ENCODE data around the gene TRABD2B. TPM values are rescaled to one million over a fixed set of nuclear protein-coding genes. Genes with fewer than 3 reads are reported as not detected.

The TRABD2B gene
- total and polyA plus RNA-seq, 3 experiments from 2014 or later: not detected

DNA sequence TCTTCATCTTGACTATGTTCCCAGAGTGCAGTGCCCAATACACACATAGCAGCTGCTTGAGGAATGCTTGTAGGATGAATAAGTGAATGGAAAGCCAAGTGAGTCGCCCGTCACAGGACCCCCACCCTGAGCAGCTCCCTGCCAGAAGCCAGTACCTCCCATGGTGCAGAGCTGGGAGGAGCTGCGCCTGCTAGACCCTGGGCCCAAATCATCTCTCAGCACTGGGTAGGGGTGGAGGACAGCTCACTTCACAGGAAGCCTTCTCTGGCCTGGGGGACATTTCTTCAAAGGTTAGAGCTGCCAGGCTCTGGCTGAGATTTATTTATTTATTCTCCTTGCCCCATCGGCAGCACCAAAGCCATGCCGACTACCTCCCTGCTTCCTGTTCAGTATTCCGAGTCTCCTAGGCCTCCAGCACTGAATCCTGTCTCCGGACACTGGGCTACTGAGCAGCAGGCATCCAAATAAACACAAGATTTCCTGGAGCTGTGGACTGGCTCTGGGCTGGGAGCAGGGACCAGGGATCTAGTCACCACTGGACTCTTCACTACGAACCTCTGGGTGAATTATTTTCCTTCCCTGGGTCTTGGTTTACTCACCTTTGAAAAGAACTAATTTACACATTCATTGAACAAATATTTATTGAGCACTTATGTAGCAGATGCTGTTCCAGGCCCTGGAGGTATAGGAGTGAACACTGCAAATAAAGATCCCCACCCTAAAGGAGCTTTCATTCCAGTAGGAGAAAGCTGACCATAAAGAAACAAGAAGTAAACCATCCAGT is 187.7 kb downstream of the TRABD2B start:
- H3K4me3 ChIP-seq (ENCODE audit: low read length): no peak overlapping the region
- no peaks in the 10 kb centered on the region for H3K27me3 ChIP-seq (ENCODE audit: insufficient read depth, low read length, poor library complexity, severe bottlenecking)
- no peaks in the 10 kb centered on the region for H3K36me3 Mint-ChIP-seq
- no peak overlapping the region for H3K27ac ChIP-seq (ENCODE audit: low read depth, low read length)
- peaks cover 0 to 1% (median 0%) of the 10 kb centered on the region in 5 donors for H3K9me3 Mint-ChIP-seq
- no peaks in the 10 kb centered on the region for H3K9me3 ChIP-seq (ENCODE audit: low read length)
- H3K27me3 Mint-ChIP-seq: peaks cover 6 to 11% of the 10 kb centered on the region in 2 donors
- no peaks in the 10 kb centered on the region for H3K4me1 Mint-ChIP-seq
- POLR2A ChIA-PET: no interaction called here
- H3K4me1 ChIP-seq (ENCODE audit: insufficient read depth, low read length): no peaks in the 10 kb centered on the region
- no peaks in the 10 kb centered on the region for H3K36me3 ChIP-seq (ENCODE audit: insufficient read depth, low read length)
- DNase-seq: no peak
- CTCF ChIA-PET: no interaction called here
- no peak overlapping the region for H3K27ac Mint-ChIP-seq
- H3K4me3 Mint-ChIP-seq: no peak overlapping the region

GRCh38 chr1:47808612-47809011 is 188.6 kb downstream of the TRABD2B start:
- H3K4me3 ChIP-seq (ENCODE audit: low read length): no peak overlapping the region
- no peaks in the 10 kb centered on the region for H3K27me3 ChIP-seq (ENCODE audit: insufficient read depth, low read length, poor library complexity, severe bottlenecking)
- H3K27ac ChIP-seq (ENCODE audit: low read depth, low read length): no peak overlapping the region
- H3K4me3 Mint-ChIP-seq: peak overlapping the region in 1 of 7 donors; percentile 41
- POLR2A ChIA-PET: no interaction called here
- no peak for DNase-seq
- CTCF ChIA-PET: no interaction called here
- H3K27ac Mint-ChIP-seq: no peak overlapping the region
- no peaks in the 10 kb centered on the region for H3K4me1 Mint-ChIP-seq
- no peaks in the 10 kb centered on the region for H3K36me3 Mint-ChIP-seq
- H3K9me3 Mint-ChIP-seq: peaks cover 0 to 1% (median 0%) of the 10 kb centered on the region in 5 donors
- H3K4me1 ChIP-seq (ENCODE audit: insufficient read depth, low read length): no peaks in the 10 kb centered on the region
- H3K9me3 ChIP-seq (ENCODE audit: low read length): no peaks in the 10 kb centered on the region
- H3K36me3 ChIP-seq (ENCODE audit: insufficient read depth, low read length): no peaks in the 10 kb centered on the region
- peaks cover 4 to 5% of the 10 kb centered on the region in 2 donors for H3K27me3 Mint-ChIP-seq

- Mint-ChIP-seq H3K27me3 (peaks cover 0 to 2% of the 10 kb centered on the region in 2 donors), H3K4me1 (no peaks in the 10 kb centered on the region), H3K27ac (no peak overlapping the region)
Observed at GRCh38 chr1:47805921-47806361, 191.2 kb downstream of the TRABD2B start.

GRCh38 chr1:47805018-47805417 is 192.2 kb downstream of the TRABD2B start:
- Mint-ChIP-seq H3K27me3 (peaks cover 0 to 2% of the 10 kb centered on the region in 2 donors), H3K4me1 (no peaks in the 10 kb centered on the region), H3K27ac (no peak overlapping the region), H3K36me3 (no peaks in the 10 kb centered on the region), H3K4me3 (no peak overlapping the region), H3K9me3 (peaks cover 0 to 1% (median 0%) of the 10 kb centered on the region in 5 donors)
- H3K4me3 ChIP-seq (ENCODE audit: low read length): no peak overlapping the region
- H3K4me1 ChIP-seq (ENCODE audit: insufficient read depth, low read length): no peaks in the 10 kb centered on the region
- no peak overlapping the region for H3K27ac ChIP-seq (ENCODE audit: low read depth, low read length)
- ChIA-PET POLR2A (no interaction called here), CTCF (no interaction called here)
- no peaks in the 10 kb centered on the region for H3K9me3 ChIP-seq (ENCODE audit: low read length)
- no peak for DNase-seq
- H3K27me3 ChIP-seq (ENCODE audit: insufficient read depth, low read length, poor library complexity, severe bottlenecking): no peaks in the 10 kb centered on the region
- H3K36me3 ChIP-seq (ENCODE audit: insufficient read depth, low read length): no peaks in the 10 kb centered on the region

More at GRCh38 chr1:47805921-47806361, 191.2 kb downstream of the TRABD2B start:
- H3K9me3 Mint-ChIP-seq: peaks cover 0 to 1% (median 0%) of the 10 kb centered on the region in 5 donors
- CTCF ChIA-PET: no interaction called here
- POLR2A ChIA-PET: no interaction called here
- Histone ChIP-seq H3K4me1 (ENCODE audit: insufficient read depth, low read length) (no peaks in the 10 kb centered on the region), H3K27ac (ENCODE audit: low read depth, low read length) (no peak overlapping the region), H3K36me3 (ENCODE audit: insufficient read depth, low read length) (no peaks in the 10 kb centered on the region), H3K4me3 (ENCODE audit: low read length) (no peak overlapping the region), H3K27me3 (ENCODE audit: insufficient read depth, low read length, poor library complexity, severe bottlenecking) (no peaks in the 10 kb centered on the region), H3K9me3 (ENCODE audit: low read length) (no peaks in the 10 kb centered on the region)
- no peak overlapping the region for H3K4me3 Mint-ChIP-seq
- no peaks in the 10 kb centered on the region for H3K36me3 Mint-ChIP-seq
- no peak for DNase-seq

- Histone ChIP-seq H3K36me3 (ENCODE audit: insufficient read depth, low read length) (no peaks in the 10 kb centered on the region), H3K9me3 (ENCODE audit: low read length) (no peaks in the 10 kb centered on the region), H3K27ac (ENCODE audit: low read depth, low read length) (no peak overlapping the region), H3K4me1 (ENCODE audit: insufficient read depth, low read length) (no peaks in the 10 kb centered on the region), H3K27me3 (ENCODE audit: insufficient read depth, low read length, poor library complexity, severe bottlenecking) (no peaks in the 10 kb centered on the region), H3K4me3 (ENCODE audit: low read length) (no peak overlapping the region)
- Mint-ChIP-seq H3K4me1 (no peaks in the 10 kb centered on the region), H3K27me3 (peaks cover 0 to 2% of the 10 kb centered on the region in 2 donors), H3K9me3 (peaks cover 0 to under 1% (median 0%) of the 10 kb centered on the region in 5 donors), H3K4me3 (no peak overlapping the region), H3K27ac (peak overlapping the region in 1 of 8 donors; percentile 34), H3K36me3 (no peaks in the 10 kb centered on the region)
- ChIA-PET POLR2A (no interaction called here), CTCF (no interaction called here)
- no peak for DNase-seq
Observed at GRCh38 chr1:47803815-47804501, 193.2 kb downstream of the TRABD2B start.

GRCh38 chr1:47797575-47797974 is 199.6 kb downstream of the TRABD2B start:
- ChIA-PET POLR2A (no interaction called here), CTCF (no interaction called here)
- Mint-ChIP-seq H3K4me3 (no peak overlapping the region), H3K4me1 (no peaks in the 10 kb centered on the region), H3K27me3 (peaks cover 0 to 4% of the 10 kb centered on the region in 2 donors), H3K9me3 (no peaks in the 10 kb centered on the region), H3K27ac (no peak overlapping the region), H3K36me3 (no peaks in the 10 kb centered on the region)
- Histone ChIP-seq H3K9me3 (ENCODE audit: low read length) (no peaks in the 10 kb centered on the region), H3K36me3 (ENCODE audit: insufficient read depth, low read length) (no peaks in the 10 kb centered on the region), H3K27me3 (ENCODE audit: insufficient read depth, low read length, poor library complexity, severe bottlenecking) (no peaks in the 10 kb centered on the region), H3K27ac (ENCODE audit: low read depth, low read length) (no peak overlapping the region), H3K4me1 (ENCODE audit: insufficient read depth, low read length) (no peaks in the 10 kb centered on the region), H3K4me3 (ENCODE audit: low read length) (no peak overlapping the region)
- no peak for DNase-seq

- Histone ChIP-seq H3K4me1 (ENCODE audit: insufficient read depth, low read length) (no peaks in the 10 kb centered on the region), H3K4me3 (ENCODE audit: low read length) (no peak overlapping the region), H3K9me3 (ENCODE audit: low read length) (no peaks in the 10 kb centered on the region), H3K36me3 (ENCODE audit: insufficient read depth, low read length) (no peaks in the 10 kb centered on the region), H3K27ac (ENCODE audit: low read depth, low read length) (no peak overlapping the region), H3K27me3 (ENCODE audit: insufficient read depth, low read length, poor library complexity, severe bottlenecking) (no peaks in the 10 kb centered on the region)
- no peaks in the 10 kb centered on the region for H3K4me1 Mint-ChIP-seq
- peaks cover 0 to 5% of the 10 kb centered on the region in 2 donors for H3K27me3 Mint-ChIP-seq
- ChIA-PET POLR2A (no interaction called here), CTCF (no interaction called here)
- DNase-seq: no peak
- H3K27ac Mint-ChIP-seq: no peak overlapping the region
- no peaks in the 10 kb centered on the region for H3K36me3 Mint-ChIP-seq
- no peak overlapping the region for H3K4me3 Mint-ChIP-seq
- no peaks in the 10 kb centered on the region for H3K9me3 Mint-ChIP-seq
Observed at GRCh38 chr1:47796626-47797025, 200.6 kb downstream of the TRABD2B start.

DNA sequence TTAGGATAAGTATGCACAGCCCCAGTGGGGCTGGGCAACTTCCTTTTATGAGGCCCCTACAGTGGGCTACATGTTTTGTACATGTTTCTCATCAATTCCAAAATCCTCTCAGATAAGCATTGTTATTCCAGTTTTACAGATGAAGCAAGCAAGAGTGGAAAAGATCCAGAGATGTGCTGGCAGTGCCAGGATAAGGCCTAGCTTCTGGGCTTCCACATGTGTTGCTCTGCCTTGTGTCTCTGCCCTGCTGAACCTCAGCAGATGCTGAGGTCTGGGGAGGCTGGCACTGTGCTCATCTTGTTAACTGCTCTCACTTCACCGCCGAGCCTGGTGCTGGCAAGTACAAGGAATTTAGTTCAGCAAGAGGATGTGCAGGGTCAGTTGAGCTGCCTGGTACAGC is 202.1 kb downstream of the TRABD2B start:
- Histone ChIP-seq H3K4me3 (ENCODE audit: low read length) (no peak overlapping the region), H3K27me3 (ENCODE audit: insufficient read depth, low read length, poor library complexity, severe bottlenecking) (no peaks in the 10 kb centered on the region), H3K36me3 (ENCODE audit: insufficient read depth, low read length) (no peaks in the 10 kb centered on the region), H3K9me3 (ENCODE audit: low read length) (no peaks in the 10 kb centered on the region), H3K27ac (ENCODE audit: low read depth, low read length) (no peak overlapping the region), H3K4me1 (ENCODE audit: insufficient read depth, low read length) (no peaks in the 10 kb centered on the region)
- Mint-ChIP-seq H3K27ac (no peak overlapping the region), H3K4me3 (no peak overlapping the region), H3K27me3 (peaks cover 0 to 5% of the 10 kb centered on the region in 2 donors), H3K36me3 (no peaks in the 10 kb centered on the region), H3K9me3 (no peaks in the 10 kb centered on the region), H3K4me1 (no peaks in the 10 kb centered on the region)
- no peak for DNase-seq
- POLR2A ChIA-PET: no interaction called here
- CTCF ChIA-PET: no interaction called here

All from CD8-positive, alpha-beta memory T cell (primary cell).